Right kidney (tissue), 1 donor: ENCODE results near the gene NEUROG2.
A peak's percentile ranks its signal among the peaks of the same experiment; 100 is the strongest.

Experiments
- DNase-seq: peaks from one replicate; pipeline ENCODE4 v3.0.0-alpha.2; 2016

Gene NEUROG2

DNA sequence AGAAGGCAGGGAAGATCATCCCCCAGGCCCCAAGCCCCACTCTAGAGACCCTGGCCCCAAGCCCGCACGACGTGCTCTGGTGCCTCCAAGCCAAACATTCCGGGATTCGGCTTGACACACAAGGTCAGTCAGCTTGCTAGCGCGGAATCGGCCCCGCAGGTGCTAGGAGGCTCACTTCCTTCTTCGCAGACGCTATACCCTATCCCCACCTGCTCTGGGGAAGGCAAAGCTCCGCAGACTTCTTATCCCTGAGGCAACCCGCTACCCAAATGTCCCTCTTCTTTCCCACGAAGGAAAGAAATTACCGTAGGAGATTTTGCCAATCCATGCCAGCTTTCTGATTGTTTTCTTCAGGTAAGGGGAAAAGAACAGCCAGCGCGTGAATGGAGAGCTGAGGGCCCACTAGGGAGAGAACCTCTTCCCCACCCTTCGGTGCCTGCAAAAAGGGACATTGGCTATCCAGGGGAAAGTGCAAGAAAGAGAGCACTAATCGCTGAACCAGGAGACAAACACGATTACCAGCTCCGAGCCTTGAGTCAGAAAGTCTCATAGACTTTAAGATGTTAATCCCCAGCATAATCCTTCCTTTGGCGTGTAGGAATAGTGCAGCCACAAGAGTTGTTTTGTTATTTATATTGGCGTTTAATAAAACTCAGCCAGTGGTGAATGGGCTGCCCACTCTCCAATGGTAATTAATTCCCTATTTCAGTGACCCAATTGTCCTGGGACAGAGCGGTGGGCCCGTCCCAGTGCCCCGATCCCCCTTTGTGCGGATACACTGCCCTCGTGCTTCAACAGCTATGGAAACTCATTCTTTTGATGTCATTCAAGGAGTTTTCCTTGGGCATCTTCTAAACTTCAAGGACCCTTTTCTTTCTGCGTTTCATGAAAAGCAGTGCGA, 5.4 kb upstream of the NEUROG2 start:
- DNase-seq: peak; percentile 49

DNA sequence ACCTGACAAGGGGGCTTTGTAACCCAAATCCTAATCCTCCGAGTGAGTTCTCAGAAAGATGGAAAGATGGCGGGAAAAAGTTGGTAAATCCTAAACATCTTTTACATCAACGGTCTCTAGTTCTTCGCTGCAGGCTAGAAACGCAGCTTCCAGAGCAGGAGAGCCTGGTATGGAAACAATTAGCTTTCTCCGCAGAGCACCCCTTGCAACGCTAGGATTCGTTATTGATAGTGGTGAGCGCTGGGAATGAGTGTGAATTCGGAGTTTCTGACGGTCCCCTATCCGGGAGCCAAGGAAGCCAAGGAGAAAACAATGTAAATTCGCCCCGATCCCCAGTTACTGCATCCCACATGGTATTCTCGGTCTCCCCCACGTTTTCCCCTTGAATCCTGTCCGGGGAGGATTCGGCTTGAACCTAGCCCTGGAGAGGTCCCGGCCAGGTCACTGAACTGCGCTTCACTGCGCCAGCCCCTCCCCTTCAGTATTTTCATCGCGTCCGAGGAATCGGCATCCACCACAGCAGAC, 4.7 kb upstream of the NEUROG2 start:
- DNase-seq: no peak

DNA sequence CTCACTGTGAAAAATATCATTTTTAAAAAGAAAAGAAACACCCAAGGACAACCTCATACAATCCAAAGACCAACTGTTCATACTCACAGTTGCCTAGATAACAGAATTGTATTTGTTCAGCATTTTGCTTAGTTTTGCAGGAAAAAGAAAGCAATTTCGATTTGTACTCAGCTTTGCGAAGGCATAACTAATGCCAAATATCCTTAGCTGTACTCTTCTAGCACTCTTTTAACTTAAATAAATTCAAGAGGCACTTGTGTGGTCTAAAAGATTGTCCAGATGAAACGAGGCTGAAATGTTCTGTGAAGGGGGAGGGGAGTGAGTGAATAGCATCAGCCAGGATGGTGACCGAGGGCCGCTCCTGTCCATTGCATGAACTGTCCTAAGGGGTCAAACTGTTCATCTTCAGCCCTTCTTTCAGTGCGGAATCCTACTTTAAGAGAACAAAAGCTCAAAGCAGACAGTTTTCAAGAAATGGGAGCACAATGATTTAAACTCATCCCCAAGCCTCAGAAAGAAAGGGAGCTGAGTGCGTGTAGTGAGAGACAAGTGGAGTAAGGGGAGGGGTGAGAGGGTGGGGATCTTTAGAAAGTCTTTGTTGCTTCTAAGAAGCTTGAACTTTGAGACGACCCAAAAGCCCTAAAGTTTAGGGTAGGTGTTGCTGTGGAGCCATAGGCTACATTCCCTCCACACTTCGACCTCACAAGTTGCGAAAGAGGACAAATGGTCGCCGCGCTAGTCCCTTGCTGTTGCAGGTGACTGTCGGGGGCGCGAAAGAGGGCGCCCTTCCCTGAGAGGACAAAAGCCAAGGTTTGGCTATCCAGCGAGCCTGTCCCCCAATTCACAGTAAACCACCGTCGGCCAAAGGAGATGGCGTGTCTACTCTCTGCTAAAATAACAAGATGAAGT, 4.0 kb upstream of the NEUROG2 start:
- DNase-seq: peak; percentile 41

DNA sequence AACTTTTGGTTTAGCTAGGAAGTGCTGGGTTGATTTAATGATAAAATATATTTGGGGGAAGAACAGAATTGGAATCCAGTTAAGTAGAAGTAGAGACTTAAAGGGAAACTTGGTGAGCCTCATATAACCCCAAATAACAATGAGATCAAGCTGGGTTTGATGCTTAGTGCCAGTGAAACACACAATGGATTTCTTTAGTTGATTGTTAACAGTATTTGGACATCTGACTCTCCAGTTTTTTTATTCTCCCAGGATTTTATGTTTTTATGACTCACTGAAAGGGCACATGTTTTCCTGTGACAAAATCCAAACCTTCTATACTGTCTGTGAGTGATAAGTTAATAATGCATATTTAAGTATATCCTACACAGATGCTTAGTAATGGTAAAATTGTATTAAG, 2.7 kb upstream of the NEUROG2 start:
- no peak for DNase-seq

DNA sequence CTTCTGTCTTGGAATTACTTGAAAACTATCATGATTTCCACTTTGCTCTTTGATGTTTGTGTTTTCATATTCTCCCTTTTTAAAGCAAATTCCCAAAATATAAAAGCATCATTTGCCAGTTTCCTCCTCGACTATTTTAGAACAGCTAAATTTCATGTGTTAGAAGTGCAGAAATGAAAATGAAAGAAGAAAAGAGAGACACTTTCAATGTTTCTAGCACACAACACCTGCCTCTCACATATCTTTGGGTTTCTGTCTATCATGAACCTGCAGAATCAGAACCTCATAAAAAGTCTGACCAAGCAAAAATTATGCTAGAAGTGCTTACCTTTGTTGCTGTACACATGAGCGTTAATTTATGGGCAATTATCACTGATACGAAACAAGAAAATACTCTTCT, 1.9 kb upstream of the NEUROG2 start:
- peak; percentile 21 for DNase-seq

DNA sequence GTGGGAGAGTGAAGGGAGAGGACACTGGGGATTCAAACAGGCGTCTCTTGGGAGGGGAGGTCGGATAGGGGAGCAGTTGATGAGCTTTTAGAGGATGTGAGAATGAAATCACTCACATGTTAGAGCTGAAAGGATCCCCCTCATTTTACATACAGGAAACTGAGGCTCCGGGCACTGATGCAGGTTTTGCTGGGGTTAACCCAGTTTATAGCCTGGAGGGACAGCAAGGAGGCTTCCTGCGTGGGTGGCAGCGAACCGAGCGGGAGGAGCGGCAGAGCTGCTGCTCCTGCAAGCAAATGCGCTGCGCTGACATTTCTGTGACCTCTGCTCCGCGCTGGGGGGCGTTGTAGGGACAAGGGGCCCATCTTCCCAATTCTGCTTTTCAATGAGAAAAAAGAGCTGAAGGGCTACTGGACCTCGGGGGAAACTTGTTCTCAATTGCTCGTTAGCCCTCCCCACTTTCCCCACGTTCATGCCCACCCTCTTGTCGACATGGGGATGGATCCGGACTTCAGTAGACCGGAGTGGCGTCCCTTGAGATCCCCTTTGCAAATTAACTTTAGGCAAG, 1.2 kb upstream of the NEUROG2 start:
- DNase-seq: peak; percentile 63

DNA sequence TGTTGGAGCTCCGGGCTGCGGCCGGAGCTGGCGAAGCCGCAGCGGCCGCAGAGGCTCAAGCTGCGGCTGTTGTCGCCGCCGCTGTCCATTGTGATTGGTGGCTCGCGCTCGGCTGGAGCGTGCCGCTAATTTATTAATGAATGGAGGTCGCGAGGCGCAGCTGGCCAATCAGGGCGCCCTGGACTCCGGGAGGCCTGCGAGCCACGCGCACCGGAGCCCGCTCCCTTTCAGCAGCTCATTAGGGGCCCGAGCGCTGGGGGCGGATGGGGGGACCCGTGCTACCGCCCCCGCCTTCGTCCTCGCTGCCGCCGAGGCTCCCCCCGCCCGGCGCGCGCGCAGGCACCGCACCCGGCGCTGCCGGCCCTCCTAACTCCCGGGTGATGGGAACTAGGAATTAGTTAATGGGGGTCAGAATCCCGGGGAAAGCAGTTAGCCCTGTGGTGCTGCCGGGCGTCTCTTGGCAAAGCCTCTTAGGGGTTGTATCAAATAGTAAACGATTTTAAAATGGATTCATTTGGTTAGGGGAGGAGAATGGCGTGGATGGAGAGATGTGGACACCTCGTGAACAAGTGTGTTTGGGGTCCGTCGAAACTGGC, 589 bp upstream of the NEUROG2 start:
- DNase-seq: peak; percentile 67

DNA sequence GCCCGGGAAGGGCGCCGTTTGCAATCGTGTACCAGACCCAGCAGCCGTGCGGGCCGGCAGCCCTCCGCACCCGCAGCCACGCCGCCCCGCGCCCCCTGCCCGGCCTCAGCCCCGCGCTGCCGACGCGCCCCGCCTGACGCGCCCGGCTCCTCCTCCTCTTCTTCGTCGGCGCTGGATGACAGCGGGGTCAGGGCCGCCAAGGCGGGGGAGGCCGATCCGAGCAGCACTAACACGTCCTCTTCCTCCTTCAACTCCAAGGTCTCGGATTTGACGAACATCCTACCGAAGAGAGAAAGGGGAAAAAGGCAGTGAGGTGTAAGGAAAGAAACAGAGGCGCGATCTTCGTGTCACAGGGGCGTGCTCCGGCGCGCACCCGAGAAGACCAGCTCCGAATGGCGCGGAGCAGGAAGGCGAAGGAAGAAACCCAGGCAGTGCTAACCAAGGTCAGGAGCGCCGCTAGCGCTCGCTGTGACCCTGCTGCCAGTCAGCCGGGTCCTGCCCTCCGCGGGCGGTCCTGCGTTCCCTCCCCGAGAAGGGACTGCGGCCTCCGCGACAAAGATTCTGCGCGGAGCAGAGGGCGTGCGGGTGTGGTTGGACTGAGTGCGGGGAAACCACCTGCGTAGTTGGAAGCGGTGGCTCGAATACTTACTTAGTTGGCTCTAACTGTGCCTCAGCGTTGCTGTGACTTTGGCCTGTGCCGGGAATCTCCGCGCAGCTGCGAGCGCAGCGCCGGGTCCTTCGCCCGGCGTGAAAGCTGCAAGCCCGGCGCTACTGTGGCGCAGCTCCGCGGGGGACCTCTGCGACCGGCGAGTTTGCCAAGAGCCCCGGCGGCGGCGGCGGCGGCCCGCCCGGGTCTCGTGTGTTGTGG, 548 bp downstream of the NEUROG2 start:
- peak; percentile 82 for DNase-seq

DNA sequence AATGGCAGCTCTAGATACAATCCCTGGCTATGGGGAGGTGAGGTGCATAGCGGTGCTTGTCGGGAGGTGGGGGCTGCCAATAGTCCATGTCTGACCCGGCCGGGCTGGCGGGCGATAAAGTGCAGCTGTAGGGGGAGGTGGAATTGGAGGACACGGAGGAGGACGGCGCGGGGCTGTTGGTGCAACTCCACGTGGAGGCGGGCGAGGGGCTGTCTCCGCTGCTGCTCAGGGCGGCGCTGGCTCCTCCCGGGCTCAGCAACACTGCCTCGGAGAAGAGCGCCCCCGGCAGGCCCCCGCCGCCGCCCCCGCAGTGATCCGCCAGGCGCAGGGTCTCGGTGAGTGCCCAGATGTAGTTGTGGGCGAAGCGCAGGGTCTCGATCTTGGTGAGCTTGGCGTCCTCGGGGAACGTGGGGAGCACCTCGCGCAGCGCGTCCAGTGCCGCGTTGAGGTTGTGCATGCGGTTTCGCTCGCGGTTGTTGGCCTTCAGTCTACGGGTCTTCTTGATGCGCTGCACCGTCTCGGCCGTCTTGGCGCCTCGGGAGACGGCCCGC, 1.3 kb downstream of the NEUROG2 start:
- DNase-seq: peak; percentile 46

DNA sequence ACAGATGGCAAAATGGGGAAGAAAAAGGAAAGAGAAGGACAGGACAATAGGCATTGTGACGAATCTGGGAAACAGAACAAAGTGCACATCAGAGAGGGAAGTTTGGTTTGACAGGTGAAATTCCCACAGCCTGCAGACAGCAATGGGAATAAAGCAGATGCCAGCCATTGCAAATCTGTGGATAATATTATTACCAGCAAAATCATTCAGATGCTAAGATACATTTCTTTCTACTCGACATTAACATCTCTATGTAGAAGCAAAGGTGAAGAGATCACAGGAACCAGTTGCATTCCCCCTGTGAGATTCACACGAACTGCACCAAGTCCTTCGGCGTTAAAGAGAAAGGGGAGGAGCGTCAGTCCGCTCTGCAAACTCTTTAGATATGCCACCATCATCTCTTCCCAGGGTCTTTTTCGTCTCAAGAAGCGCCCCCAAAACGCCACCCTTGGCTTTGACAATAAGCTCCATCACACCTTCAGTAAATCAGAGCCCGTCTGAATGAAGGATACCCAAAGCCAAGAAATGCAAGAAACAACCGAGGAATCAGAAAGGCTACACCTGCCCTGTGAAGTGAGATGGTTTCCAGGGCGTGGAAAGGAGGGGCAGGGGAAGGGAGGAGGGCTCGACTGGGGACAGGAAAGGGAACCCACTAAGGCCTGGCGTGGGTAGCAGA, 1.9 kb downstream of the NEUROG2 start:
- peak; percentile 57 for DNase-seq

DNA sequence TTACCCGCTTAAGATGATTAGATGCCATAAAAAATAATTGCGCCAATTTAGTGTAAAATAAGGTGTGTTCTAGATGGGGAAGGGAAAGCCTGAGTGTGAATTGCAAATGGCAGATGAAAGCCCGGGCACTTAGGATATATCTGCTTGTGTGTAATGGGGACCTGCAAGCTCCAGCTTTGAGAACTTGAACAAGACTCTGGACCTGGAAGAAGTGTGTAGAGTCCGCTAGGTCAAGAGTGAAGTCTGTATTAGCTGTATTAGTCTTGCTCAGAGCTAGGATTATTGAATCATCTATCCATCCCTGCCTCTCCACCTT, 4.2 kb downstream of the NEUROG2 start:
- DNase-seq: no peak

DNA sequence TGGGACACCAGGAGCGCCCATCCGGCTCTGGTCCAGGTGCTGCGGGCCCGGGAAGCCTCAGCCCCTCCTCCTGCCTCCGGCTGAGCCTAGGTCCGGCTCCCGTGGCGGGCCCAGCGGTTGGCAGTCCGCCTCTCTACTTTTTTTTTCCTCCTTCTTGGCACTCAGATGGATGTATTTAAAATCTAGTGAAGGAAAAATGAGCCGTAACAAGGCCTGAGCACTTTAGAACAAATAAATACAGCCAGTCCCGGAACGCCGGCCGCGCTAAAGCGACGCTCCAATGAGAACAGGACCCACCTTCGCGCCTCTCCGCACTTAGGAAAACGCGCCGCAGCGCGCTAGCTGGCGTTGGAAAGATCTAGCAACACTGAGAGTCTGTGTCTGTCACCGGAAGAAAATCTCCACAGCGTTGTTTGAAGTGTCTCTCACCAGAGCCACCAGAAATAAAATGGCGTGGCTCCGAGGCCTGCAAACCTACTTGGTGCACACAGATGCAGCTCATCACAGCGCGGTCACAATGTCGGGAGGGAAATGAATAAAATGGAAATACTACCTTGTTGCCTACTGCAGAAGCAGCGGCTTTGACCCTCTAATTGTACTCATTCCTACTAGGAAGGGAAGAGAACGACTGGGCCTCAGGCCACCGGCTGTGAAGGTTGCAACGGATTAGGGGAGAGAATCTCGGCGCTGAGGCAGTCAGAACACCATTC, 4.7 kb downstream of the NEUROG2 start:
- DNase-seq: peak; percentile 73

DNA sequence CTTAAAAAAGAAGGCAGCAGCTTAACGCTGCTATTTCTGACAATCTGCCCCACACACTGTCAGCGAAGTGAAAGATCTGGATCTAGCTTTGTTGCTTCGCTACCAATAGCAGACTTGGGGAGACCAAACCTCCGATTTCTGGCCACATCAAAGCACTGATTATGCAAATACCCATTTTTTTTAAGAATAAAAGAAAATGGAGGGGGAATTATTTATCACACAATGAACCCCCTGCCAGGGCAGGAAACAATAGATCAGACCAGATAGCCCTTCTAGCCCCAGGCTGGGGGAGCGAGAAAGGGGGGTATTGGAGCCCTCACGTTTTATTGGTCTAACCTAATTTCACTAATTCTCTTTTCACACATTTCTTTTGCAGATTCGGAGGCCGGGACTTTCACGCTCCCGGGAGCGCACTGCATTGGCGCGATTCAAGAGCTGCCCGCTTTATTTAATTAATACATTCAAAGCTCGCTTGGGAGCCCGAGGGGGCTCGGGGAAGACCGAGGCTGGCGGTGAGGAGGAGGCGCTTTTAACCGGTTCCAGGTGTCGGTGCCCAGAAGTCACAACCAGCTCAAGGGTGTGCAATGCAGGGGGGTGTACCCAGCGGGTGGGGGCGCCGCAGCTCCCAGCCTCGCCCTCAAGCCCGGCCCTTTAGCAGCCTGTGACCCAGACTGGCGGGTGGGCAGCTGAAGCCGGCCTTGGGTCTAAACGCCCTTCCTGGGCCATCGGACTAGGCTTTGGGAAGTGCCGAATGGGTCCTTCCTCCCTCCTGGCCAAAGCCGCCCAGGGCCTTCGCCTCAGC, 5.5 kb downstream of the NEUROG2 start:
- no peak for DNase-seq

DNA sequence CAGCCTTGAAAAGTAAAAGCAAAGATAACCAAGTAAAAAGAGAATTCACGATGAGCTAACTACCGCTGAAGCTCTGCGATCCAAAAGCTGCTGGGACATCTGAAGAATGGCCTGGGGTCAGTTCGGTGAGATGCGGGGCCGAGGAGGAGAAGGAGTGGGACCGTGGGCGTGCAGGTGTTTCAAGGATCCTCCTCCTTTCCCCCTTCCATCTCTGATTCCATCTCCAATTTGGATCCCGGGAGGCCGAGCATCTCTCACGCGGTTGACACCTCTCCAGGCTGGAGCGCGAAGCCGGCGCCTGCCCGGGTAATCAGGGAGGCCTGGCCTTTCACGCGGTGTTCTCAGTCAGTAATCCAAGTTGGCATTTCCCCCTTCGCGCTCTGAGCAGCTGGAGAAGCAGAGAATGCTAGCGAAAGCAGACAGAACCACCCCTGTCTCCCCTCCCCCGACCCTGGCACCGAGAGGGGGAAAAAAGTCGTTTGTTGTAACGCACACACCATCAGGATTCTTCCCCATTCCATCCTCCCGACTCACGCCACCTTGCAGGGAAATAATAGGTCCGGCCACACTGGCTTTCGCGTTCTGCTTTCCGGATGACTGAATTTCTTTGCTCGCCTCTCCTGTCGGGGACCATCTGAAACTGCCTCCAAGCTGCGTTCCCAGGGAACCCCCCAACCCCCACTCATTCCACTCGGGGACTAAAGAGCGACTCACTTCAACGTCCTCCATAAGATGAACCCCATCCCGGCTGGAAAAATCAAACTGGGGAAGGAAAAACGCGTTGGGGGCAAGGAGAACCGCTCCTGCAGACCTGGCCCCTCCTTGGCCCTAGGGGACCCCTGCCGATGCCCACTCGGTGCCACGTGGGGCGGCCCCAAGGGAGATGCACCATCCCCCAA, 6.5 kb downstream of the NEUROG2 start:
- peak; percentile 53 for DNase-seq

DNA sequence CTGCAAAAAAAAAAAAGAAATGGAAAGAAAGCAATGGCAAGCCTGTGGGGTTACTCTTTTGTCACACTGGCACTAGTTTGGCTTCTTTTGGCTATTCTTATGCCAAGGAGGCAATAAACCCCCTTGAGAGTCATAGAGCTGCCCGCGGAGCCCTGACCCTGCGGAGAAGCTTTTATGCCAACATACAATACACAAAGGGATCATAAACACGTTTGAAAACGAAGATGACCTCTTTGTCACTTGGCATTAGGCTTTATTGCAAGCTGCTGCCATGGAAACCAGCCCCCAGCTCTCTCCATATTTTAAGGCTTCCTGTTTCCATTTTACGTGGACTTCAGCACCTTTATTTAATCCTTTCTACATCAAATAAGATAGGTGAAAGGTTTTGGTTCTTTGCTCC, 7.6 kb downstream of the NEUROG2 start:
- DNase-seq: no peak

DNA sequence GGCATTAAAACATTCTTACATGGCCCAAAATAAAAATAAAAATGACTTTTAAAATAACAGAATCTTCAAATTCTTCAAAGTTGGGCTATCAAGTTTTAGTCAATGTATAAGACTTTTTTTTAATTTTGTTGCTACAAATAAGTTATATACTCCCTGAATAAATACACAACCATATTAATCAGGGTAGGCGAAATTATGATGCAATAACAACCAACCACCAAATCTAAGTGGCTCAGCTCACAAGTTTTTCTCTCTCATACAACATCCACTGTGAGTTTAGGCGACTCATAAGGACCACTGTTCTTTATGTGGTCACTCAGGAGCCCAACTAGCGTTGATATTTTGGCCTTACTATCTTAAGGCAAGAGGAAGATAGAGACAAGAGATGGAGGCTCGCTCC, 11.2 kb downstream of the NEUROG2 start:
- no peak for DNase-seq

DNA sequence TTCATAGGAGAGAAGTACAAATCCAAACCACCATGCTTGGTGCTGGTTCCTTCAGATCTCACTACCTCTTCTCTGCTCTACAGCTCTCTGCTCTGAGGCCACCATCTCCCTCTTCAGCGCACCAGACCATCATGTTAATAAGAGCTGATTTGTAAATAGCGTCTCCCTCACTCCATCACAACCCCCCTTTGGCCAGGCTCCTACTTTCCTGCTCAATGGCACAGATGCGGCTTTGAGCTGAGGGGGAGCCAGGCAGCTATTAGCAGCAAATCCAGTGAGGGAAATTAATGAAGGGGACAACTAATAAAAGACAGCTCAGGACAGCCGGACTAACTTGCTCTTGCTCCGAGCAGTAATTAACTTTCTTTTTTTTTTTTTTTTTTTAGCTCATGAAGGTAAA, 13.1 kb downstream of the NEUROG2 start:
- DNase-seq: no peak

DNA sequence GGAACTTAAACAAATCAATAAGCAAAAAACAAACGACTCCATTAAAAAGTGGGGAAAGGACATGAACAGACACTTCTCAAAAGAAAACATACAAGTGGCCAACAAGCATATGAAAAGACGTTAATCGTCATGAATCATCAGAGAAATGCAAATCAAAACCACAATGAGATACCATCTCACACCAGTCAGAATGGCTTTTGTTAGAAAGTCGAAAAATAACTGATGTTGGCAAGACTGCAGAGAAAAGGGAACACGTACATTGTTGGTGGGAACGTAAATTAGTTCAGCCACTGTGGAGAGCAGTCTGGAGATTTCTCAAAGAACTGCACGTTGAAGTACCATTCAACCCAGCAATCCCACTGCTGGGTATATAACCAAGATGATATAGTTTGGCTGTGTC, 23.7 kb downstream of the NEUROG2 start:
- no peak for DNase-seq
